GM19023 (cell line): ENCODE results near the gene SPTBN5.

ENCODE experiments used
- ATAC-seq: cut with Tn5 transposase; IDR thresholded peaks from one replicate; pipeline ENCODE4 v1.9.1; 2021; ENCODE audit warnings: mild to moderate bottlenecking, moderate library complexity; ENCODE audit not compliant: unreplicated experiment

SPTBN5 gene

DNA sequence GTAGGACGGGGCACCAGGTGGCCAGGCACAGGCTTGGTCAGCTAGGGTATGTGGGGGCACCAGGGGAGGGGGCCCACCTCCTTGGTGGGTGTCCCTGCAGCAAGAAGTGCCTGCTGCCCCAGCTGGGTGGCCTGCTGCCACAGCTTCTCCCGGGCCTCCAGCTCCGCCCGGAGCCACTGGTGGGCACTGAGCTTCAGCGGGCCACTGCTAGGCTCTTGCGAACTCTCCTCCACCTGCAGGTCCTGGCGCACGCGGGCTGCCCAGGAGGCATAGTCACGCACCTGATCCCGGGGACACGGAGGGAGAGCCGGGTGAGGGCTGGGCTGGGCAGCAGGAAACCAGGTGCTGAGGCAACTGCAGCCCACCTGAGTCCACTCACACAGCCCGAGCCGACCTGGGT is 25.5 kb downstream of the SPTBN5 start:
- no peak for ATAC-seq

DNA sequence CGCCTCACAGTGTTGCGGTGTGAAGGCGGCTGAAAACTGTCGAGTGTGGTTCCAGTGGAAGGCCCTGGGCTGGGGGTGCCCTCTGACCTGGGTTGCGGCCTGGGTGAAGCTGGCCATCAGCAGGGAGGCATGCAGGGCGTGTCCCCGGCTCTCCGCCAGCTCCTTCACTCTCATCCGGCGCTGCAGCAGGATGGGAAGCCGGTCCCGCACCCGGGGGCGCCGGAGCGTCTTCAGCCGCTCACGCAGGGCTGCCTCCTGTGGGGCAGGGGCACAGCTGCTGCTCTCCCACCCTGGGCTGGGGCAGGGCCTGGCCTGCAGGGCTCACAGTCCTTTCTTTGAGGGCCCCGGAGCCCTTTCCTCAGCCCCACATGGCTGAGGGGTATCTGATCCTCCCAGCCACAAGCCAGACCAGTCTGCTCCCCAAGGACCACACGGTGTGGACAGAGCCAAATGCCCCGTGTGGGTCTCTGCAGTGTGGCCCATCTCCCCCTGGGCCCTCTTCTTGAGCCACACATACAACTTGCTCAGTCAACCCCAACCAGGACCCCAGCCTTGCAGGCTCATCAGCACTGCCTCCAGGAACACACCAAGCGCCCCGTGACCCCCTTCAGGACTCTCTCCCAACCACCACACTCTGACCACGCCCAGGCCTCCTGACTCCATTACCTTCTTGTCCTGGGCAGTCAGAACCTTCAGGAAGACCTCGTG is 26.8 kb downstream of the SPTBN5 start:
- ATAC-seq = no peak

DNA sequence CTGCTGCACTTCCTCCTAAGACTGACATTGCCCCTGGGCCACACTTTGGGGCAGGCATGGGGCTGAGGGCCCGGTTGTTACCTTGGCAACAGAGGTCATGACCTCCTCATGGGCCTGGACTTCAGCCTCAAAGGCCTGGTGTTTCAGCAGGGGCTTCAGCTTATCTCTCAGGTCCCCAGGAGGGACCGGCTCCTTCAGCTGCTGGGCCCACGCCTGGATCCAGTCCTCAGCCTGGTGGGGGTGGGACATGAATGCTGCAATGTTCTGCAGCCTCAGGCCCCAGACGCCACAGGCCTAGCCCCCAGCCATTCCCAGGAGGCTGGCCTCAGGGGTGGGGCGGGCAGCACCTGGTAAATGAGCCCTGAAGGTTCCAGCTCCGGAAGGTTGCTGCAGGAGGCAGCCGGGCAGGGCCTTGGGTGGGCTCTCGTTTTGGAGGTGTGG is 27.6 kb downstream of the SPTBN5 start:
- ATAC-seq = no peak

DNA sequence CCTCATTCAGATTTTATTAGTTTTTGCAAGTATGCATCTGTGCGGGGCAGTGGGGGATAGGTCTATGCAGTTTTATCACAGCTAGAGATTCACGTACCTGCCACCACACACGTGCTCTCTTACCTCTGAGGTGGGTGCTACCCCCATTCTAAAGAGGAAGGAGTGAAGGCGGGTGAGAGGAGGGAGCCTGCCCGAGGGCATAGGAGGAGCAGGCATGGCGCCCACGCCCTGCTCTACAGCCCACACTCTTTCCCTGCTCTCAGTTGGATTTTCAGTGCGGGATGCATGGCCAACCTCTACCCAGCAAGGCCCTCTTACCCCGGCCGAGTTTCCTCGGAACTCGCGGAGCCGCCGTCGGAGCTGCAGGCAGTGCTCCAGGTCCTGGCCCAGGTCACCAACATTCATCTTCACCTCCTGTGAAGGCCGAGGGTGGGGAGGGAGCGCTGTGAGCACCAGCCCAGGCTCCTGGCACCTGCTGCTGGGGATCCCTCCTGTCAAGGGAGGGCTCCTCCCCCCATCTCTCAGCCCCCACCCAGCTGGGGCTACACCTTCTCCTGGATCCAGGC is 28.3 kb downstream of the SPTBN5 start:
- no peak for ATAC-seq

DNA sequence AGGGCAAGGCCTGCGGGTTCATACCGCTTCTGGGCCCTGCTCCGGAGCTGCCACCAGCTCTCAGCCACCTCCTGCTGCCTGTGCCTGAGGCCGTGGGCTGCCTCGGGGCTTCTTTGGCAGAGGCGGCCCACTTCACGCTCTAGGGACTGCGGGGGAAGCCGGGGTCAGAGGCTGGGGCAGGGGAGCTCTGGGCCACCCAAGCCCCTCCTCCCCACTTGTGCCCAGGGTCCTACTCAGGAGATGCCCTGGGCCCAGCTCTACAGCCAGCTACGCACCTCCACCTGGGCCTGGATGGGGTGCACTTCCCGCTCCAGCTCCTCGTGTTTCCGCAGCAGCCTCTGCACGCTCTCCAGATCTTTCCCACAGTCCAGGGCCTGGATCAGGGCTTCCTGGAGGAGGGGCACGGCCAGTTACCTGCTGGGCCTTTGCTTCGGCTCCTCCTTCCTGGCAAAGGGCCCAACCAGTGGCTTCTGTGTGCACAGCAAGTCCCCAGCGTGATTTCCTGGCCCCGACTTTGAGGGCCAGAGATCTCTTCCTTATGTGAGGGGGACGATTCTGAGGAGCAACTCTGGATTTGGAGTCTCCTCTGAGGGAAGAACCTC is 31.2 kb downstream of the SPTBN5 start:
- ATAC-seq = no peak

GRCh38 chr15:41861736-41862356 is 32.0 kb downstream of the SPTBN5 start:
- no peak for ATAC-seq

DNA sequence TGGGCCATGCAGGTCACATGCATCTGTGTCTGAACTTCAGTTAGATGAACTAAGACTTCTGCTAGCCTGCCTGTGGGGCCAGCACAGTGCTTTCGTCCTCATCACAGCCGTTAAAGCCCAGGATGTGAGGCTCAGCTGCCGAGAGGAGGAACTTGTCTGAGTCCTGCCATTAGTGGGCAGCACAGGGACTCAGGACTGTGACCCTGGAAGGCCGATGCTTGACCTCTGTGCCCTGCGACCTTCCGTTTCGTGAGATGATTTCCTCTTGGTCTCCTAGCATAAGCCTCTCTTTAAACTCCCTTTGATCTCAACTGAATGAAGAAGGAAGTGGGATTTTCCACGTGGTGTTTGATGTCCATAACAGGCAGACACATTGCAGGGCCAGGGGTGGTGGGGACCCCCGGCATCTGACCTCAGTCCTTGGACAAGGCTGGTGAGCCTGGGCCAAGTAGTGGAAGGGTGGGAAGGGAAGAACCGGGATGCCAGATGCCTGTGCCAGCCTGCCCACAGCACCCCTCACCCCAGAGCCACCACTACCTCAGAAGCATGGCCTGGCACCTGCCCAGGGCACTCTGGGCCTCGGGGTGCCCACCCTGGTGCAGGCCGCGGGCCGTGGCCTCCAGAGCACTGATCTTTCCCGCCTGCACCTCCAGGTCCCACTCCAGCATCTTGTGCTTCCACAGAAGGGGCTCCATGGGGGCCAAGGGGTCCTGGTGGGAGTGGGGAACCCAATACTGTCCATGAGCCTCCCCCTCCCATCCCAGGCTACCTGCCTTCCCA is 33.6 kb downstream of the SPTBN5 start:
- no peak for ATAC-seq

DNA sequence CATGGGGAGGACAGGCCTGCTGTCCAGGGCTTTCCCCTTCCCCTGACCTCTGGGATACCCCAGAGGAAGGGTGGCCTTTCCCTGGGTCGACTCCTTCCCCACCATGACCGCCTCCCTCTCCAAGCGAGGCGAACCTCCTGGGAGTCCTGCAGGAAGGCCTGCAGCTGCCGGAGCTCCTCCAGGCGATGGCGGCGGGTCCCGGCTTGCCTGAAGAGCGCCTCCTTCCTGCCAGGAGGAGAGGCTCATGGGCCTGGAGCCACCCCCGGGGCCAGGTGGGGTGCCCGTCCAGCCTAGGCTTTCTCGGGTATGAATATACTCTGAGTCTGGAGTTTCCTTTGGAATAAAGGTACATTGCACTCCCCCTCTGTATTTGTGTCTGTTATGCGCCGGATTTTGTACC is 35.1 kb downstream of the SPTBN5 start:
- no peak for ATAC-seq

GRCh38 chr15:41857316-41857715 is 36.5 kb downstream of the SPTBN5 start:
- no peak for ATAC-seq

DNA sequence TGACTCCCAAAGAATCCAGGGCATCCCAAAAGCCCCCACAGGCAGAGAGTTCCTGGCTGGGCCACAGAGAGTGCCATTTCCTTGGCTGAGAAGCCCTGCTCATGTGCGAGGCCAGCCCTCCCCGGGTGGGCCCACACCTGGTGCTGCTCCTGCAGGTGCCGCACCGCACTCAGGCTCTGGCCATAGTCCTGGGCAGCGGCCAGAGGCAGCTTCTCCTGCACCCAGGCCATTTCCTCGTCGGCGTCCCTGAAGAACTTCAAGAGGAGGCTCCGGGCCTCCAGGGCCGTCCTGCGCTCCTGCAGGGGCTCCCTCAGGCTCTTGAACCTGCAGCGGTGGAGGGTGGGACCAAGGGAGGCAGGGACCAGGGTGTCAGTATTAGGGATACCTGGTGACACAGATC is 37.1 kb downstream of the SPTBN5 start:
- ATAC-seq = no peak

DNA sequence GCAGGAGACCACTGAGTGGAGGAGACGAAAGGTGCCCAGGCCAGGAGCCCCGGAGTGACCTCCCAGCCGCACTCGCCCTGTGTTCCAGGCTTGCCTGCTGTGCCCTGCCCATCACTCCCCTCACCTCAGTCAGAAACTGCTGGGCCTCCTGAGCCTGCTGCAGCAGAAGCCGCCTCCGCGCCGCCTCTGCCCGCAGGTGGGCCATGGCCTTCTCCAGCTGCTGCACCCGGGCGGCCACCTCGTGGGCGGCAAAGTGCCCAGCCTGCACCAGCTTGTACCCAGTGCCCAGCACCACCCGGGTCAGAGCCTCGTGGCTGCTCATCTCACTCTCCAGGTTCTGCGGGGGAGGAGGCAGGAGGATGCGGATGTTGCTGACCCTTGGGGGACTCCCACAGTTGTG is 37.6 kb downstream of the SPTBN5 start:
- no peak for ATAC-seq

GRCh38 chr15:41855261-41855961 is 38.4 kb downstream of the SPTBN5 start:
- ATAC-seq = no peak

- ATAC-seq = no peak
Measured at GRCh38 chr15:41854443-41854842, 39.4 kb downstream of the SPTBN5 start.

- ATAC-seq = no peak
Measured at GRCh38 chr15:41853831-41854230, 40.0 kb downstream of the SPTBN5 start.

- no peak for ATAC-seq
Measured at GRCh38 chr15:41852736-41853590, 40.9 kb downstream of the SPTBN5 start.

GRCh38 chr15:41851755-41852370 is 42.0 kb downstream of the SPTBN5 start:
- no peak for ATAC-seq

- no peak for ATAC-seq
Measured at GRCh38 chr15:41851167-41851523, 42.7 kb downstream of the SPTBN5 start.

DNA sequence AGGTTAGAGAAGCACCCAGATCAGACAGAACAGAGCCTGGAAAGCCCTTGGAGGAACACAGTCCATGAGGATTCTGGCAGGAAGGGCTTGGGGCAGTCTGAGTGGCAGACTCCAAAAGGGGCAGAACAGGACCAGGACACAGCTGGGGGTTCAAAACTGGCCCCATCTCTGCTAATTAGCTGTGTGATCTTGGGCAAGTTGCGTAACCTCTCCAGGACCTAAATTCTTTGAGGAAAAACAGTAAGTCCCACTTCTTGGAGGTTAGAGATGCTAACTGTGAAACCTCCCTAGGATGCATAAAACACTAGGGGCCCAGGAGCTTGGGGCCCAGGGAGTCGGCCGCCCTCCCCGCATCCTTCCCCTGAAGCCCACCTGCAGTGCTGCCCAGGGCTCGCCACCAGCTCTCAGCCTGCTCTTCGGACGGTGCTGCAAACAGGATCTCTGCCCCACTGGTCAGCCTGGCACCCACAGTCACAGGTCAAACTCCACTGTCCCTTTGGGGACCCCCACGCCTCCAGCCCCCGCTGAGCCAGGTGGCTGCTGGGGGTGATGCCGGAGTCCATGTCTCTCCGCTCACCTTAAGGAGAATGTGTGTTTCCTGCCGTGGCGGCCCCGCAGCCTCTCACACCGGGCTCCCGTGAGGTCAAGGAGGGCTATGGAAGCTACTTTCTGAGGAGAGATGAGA is 43.2 kb downstream of the SPTBN5 start:
- no peak for ATAC-seq

GRCh38 chr15:41849861-41850260 is 44.0 kb downstream of the SPTBN5 start:
- ATAC-seq = no peak
